GM19025 (cell line): ENCODE results near the gene CABP4.

Source experiments
- ATAC-seq: cut with Tn5 transposase; IDR thresholded peaks from one replicate; pipeline ENCODE4 v1.9.1; 2021; ENCODE audit warnings: mild to moderate bottlenecking, low read depth, moderate library complexity; ENCODE audit not compliant: unreplicated experiment

The CABP4 gene

GRCh38 chr11:67434395-67434881 is 20.7 kb upstream of the CABP4 start:
- no peak for ATAC-seq

GRCh38 chr11:67435031-67435726 is 20.0 kb upstream of the CABP4 start:
- ATAC-seq, result no peak

GRCh38 chr11:67435727-67436458 is 19.3 kb upstream of the CABP4 start:
- ATAC-seq, result no peak

GRCh38 chr11:67436459-67437081 is 18.6 kb upstream of the CABP4 start:
- no peak for ATAC-seq

- ATAC-seq, result no peak
Measured at GRCh38 chr11:67437082-67437808, 17.9 kb upstream of the CABP4 start, which contains the start of gene PTPRCAP. TSS of gene PTPRCAP (minus strand) at chr11:67437682. CDS start at chr11:67437619, 63 bp downstream.

- no peak for ATAC-seq
Measured at GRCh38 chr11:67437809-67438157, 17.4 kb upstream of the CABP4 start.

GRCh38 chr11:67438158-67438902 is 16.8 kb upstream of the CABP4 start:
- ATAC-seq, result no peak

GRCh38 chr11:67439321-67440228 is 15.6 kb upstream of the CABP4 start:
- no peak for ATAC-seq

GRCh38 chr11:67440229-67441097 is 14.7 kb upstream of the CABP4 start:
- ATAC-seq, result no peak

- ATAC-seq, result no peak
Measured at GRCh38 chr11:67441098-67441563, 14.0 kb upstream of the CABP4 start.

GRCh38 chr11:67441731-67442351 is 13.3 kb upstream of the CABP4 start:
- ATAC-seq, result no peak

- no peak for ATAC-seq
Measured at GRCh38 chr11:67442504-67443404, 12.4 kb upstream of the CABP4 start.

- ATAC-seq, result no peak
Measured at GRCh38 chr11:67445515-67445914, 9.6 kb upstream of the CABP4 start.

GRCh38 chr11:67448220-67448609 is 6.9 kb upstream of the CABP4 start:
- ATAC-seq, result no peak

- ATAC-seq, result no peak
Measured at GRCh38 chr11:67449116-67449844, 5.9 kb upstream of the CABP4 start.
